Measurements from ENCODE around the gene KRTAP1-1.
"Not testable (repeated sequence)": the region's sequence is repeated elsewhere in the genome, so short reads cannot be mapped to it uniquely, and the experiment has no call there.

The KRTAP1-1 gene

DNA sequence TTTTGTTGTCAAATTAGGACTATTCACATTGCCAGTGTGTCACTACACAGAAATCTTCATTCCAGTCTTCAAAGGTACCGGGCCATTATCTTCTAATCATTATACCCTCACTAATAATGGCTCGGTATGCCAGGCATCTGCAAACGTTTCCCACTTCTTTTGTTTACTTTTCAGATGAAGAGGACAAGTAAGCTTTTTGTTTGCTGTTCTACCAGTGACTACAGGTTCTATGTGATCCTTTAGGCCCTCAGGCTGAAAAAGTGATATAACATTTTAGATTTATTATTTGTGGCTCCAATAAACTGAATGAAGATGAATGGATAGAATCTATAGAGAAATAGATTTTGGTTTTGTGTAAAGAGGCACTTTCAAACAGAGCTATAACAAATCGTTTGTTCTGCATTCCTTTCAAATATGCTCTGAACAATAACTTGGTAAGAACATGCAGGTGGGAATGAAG, 31.9 kb downstream of the KRTAP1-1 start:
- DNase-seq = no peak

DNA sequence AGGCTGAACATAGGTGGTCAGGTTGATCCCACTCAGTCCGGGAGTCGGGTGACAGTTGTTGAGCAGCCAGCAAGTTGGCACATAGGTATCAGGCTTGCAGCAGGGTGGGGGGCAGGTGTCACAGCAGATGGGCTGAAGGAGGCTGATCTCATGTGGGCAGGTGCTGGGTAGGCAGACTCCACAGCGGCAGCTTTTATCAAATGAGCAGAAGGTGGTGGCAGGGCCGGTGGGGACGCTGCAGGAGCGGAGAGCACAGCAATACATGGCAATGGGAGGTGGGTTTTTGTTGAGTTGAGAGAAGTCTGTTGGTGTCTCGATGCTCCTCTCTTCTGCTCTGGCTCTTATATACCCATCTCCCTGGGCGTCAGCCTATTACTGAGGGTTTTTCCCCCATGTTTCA, 32.4 kb downstream of the KRTAP1-1 start, which contains the start of gene KRTAP3-1:
KRTAP3-1 (minus strand) TSS at position 318 of the 400 bp plus-strand sequence; CDS start at position 264, 54 bp downstream.
- DNase-seq = no peak

DNA sequence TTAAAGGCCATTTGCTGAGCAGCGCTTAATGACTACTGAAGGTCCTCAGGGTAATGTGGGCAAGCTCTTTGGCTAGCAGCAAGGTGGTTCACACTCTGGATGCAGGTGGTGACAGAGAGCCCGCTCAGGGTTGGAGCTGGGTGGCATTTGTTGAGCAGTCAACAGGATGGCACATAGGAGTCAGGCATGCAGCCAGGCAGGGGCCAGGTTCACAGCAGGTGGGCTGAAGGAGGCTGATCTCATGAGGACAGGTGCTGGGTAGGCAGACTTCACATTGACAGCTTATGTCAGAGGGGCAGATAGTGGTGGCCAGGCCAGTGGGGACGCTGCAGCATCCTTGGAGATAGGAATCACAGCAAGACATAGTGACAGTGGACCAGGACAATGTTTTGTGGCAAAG, 36.9 kb downstream of the KRTAP1-1 start:
- no peak for DNase-seq

DNA sequence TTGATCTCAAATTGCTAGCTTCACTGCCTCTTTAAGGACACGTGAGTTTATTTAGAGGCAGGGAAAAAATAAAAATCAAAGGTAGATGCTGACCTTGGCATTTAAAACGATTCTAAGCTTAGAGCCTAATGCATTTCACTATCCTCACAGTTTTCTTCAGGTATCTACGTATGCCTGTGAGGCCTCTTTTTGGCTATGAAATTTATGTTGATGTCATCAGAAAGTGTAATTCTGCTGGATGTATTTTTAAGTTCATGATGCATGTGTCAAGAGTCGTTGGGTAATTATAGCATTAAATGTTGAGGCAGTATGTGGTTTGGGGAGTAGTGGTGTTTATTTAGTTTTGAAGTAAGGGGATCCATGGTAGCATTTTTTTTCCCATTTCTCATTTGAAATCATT, 37.3 kb downstream of the KRTAP1-1 start:
- no peak for DNase-seq

DNA sequence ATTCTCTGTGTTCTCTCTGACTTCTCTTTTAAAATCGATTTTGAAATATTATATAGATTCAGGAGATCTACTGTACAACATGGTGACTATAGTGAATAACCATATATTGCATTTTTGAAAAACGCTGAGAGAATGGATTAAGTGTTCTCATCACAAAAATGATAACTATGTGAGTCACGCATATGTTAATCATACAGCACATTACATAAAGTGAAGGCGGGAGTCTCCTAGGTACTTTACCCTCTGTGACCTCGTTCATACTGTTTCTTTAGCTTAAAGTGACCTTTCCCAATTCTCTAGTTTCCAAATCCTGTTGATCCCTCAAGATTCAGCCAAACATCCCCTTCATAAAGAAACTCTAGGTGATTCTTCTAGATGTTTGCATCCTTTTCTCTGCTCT, 38.4 kb downstream of the KRTAP1-1 start:
- DNase-seq = no peak

DNA sequence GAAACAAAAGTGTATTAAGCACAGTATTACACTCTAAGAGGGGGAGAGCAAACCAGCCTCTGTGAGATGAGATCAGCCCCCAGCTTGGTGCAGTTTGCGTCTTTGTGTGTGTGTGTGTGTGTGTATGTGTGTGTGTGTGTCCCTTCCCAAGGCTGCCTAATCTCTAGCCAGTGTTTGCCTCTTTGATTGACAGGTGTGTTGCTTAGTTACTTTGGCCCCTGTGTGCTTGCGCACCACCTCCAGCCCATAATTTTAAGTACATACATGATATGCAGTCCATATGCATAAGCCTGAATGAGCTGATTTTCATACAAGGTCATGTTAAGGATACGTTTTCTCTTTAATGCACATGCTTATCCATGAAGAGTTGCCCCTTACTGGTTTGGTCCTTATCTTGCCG, 39.5 kb downstream of the KRTAP1-1 start:
- DNase-seq = no peak

DNA sequence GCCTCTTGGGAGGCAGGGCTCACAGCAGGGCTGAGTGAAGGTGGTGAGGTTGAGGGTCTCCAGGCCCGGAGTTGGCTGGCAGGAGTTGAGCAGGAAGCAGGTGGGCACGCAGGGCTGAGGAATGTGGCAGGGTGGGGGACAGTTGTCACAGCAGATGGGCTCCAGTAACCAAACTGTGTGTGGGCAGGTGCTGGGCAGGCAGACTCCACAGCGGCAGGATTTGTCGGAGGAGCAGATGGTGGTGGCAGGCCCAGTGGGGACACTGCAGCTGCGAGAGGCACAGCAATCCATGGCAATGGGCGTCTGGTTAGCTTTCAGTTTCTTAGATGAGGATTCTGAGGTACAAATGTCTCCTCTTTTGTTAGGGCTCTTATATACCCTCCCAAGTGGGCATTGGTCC, 41.7 kb downstream of the KRTAP1-1 start, which contains the start of gene KRTAP3-2:
KRTAP3-2 (minus strand) TSS at position 344 of the 400 bp plus-strand sequence; CDS start at position 291, 53 bp downstream.
- not testable (repeated sequence) for DNase-seq

DNA sequence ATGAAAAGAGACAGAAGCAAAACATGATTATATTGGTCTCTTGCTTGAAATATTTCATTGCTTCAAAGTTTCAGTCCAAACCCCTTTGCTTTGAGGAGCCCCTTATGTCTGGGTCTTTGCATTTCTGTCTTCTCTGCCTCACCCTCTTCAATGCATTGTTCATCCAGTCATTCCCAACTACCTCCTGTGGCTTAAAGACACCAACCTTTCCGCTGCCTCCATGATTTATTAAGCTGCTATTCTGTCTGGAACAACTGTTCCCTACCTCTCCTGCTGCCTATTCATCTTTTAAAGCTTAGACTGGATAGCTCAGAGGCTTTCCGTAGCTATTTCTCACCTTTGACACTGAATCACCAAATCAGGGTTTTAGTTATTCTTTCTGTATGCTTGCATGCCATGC, 43.9 kb downstream of the KRTAP1-1 start:
- no peak for DNase-seq

DNA sequence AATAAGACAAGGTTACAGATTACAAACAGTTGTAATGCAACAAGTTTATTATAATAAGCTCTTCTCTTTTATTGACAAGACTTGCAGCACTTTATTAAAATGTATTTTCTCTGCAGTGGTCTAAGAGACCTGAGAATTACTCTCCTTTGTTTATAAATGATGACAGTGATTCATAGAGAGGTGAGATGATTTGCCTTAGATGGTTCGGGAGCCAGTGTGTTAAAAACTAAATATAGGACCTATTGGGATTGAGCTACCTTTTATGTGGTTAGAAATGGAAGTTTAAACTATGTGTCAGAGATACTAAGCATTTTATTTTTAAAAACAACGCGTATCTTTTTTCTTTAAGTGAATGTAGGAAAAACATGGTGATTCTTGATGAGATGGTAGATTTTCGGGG, 44.4 kb downstream of the KRTAP1-1 start:
- no peak for DNase-seq

DNA sequence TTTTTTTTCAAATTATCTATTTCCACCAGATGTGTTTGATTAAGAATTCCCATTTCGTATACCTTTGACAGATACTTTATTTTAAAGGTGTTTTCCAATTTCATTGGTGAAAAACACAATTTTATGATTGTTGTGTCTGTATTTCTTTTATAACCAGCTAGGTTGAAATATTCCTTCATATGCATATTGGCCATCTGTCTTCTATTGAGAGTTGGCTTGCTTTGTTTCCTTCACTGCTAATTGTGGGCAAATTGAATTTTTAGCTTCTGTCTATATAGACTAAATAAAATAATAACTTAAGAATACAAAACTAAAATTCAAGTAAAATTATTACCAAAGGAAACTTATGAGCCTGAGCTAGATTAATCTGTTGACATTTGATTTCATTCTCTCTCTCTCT, 46.1 kb downstream of the KRTAP1-1 start:
- DNase-seq = no peak

DNA sequence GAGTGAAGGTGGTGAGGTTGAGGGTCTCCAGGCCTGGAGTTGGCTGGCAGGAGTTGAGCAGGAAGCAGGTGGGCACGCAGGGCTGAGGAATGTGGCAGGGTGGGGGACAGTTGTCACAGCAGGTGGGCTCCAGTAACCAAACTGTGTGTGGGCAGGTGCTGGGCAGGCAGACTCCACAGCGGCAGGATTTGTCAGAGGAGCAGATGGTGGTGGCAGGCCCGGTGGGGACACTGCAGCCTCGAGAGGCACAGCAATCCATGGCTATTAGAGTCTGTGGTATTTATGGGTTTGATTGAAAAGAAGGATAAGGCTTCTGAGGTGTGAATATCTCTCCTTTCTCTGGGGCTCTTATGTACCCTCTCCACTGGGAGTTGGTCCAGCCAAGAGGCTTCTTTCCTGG, 47.4 kb downstream of the KRTAP1-1 start, which contains the start of gene KRTAP3-3:
KRTAP3-3 (minus strand) TSS at position 326 of the 400 bp plus-strand sequence; CDS start at position 259, 67 bp downstream.
- DNase-seq = no peak

DNA sequence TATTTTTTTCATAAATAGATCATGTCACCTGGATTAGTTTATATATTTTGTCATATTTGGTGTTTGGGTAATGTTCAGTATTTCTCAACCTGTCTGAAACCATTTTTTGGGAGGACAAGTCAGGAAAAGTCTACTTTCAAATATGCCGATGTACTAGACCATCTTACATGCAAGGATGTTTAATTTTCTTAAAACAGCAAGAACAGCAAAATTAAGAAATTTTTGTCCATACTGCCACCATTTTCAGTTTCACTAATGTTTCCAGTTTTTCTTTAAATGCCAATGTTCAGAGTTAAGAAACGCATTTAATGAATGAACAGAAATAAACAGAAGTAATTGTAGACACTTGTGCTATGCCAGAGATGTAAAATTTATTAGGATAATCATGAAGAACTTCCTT, 48.2 kb downstream of the KRTAP1-1 start:
- no peak for DNase-seq

DNA sequence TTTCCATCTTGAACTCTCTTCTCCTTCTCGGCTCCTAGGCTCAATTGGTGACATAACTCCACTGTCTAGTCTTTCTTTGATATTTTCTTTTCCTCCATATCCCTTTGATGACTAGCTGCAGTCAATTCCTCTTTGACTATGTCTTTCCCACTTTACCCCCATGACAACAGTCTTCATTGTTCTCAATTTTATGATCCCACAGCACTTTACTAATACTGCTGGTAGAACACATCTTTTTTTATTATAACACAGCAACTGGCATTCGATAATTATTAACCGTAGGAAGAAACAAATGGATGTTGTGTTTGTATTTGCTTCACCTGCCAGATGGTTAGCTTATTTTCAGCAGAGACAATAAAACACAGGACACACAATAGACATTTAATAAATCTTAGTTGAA, 48.6 kb downstream of the KRTAP1-1 start:
- no peak for DNase-seq

All from CD4-positive, alpha-beta T cell treated with Interleukin-12 subunit alpha and Interleukin-12 subunit beta, for 1 hour (primary cell).